Measurements from ENCODE around the gene SOX10. TPM values are rescaled to one million over a fixed set of nuclear protein-coding genes. Genes with fewer than 3 reads are reported as not detected.

SOX10 gene
- total and polyA plus RNA-seq, 5 donors, result 3.5 to 5.9 (median 4.9) TPM

DNA sequence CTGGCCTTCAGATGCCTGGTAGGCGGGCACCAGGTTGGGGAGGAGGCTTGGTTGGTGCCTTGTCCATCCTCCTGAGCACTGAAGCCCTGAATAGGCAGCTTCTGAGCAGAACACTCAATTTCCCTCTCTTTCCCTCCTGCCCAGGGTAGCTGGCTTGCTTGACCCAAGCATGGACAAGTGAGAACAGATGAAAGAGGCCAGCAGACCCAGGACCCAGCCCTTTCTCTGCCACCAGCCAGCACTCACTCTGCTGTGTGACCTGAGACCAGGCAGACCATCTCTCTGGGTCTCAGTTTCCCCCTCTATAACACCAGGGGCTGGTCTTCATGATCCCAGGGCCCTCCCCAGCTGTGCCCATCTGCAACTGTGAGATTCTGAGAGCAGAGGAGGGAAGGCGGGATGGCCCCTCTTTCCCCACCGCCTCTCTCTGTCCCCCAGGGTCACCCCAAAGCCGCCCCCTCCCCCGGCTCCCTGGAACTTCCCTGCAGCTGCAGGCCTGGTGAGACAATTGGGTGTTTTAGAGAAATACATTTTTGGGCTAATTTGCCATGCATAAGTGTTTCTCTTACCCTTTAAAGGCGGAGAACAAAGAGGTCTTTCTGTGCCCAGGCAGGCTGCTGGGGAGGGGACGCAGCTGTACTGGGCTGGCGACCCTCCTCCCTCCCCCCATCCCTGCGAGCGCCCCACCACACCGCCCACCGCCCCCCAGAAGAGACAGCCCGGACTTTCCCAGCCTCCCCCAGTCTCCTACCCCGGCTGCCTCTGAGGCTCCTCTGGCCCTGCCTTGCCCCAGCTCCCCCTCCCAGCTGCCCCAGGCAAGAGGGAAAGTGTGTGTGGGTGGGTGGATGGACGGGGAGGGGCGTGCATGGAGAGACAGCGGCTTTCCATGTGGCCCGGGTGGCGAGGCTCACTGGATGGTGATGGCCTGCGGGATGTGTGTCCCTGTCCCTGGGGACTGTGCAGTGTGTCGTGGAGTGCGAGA, 42.1 kb upstream of the SOX10 start:
- Histone ChIP-seq H3K9me3 (ENCODE audit: control insufficient read depth, low read length) (no peaks in the 10 kb centered on the region), H3K27me3 (ENCODE audit: control insufficient read depth, insufficient read depth) (no peaks in the 10 kb centered on the region), H3K27ac (ENCODE audit: low read length) (no peak overlapping the region), H3K4me1 (ENCODE audit: control insufficient read depth, insufficient read depth, low read length) (peaks cover 2% of the 10 kb centered on the region), H3K4me3 (ENCODE audit: low read length) (no peak overlapping the region)
- intact Hi-C loops (cut with DNase I), result no loop called here
- 81% methylated on average over 22 of the region's 22 CpGs for WGBS
- peak in 1 of 3 donors; percentile 25 for DNase-seq
- ATAC-seq, result peak; percentile 14 to 31

DNA sequence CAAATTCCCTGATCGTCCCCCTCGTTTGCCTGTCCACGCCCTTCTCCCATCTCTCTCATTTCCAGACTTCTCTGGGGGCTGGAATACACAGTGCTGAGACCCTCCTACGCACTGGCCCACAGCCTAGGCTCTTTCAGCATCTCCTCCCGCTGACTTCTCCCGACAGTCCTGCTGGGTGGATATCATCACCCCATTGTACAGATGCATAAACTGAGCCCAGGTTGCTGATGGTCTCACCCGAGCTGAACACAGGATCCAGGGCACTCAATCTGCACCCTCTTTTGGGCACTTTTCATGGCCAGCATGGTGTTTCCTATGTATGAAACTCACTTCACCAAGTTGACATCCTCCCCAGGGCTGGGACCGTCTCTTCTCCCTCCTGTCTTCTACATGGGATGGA, 41.2 kb upstream of the SOX10 start:
- no peaks in the 10 kb centered on the region for H3K27me3 ChIP-seq (ENCODE audit: control insufficient read depth, insufficient read depth)
- peaks cover 2% of the 10 kb centered on the region for H3K4me1 ChIP-seq (ENCODE audit: control insufficient read depth, insufficient read depth, low read length)
- WGBS, result 87% methylated on average over 8 of the region's 8 CpGs
- H3K27ac ChIP-seq (ENCODE audit: low read length), result no peak overlapping the region
- ATAC-seq (no peak), DNase-seq (no peak)
- H3K9me3 ChIP-seq (ENCODE audit: control insufficient read depth, low read length), result no peaks in the 10 kb centered on the region
- intact Hi-C loops (cut with DNase I), result no loop called here
- no peak overlapping the region for H3K4me3 ChIP-seq (ENCODE audit: low read length)

DNA sequence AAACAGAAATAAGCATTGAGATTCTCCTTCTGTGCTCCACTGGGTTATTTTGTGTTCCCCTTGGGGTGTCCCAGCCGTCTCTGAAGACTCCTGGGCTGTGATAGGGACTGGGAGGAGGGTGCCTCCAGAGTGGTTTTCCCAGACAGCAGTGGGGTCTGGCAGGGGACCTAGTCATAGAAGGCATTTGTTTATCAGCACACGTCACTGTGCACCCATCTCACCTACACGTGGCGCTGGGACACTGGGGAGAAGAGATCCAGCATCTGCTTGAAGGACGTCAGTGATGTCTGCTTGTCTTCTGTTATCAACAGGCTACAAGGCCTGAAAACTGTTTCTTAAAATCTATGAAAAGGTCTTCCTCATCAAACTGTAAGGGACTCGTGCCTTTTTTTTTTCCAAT, 38.7 kb upstream of the SOX10 start:
- Histone ChIP-seq H3K27ac (ENCODE audit: low read length) (no peak overlapping the region), H3K4me1 (ENCODE audit: control insufficient read depth, insufficient read depth, low read length) (peaks cover under 1% of the 10 kb centered on the region), H3K4me3 (ENCODE audit: low read length) (no peak overlapping the region), H3K9me3 (ENCODE audit: control insufficient read depth, low read length) (no peaks in the 10 kb centered on the region), H3K27me3 (ENCODE audit: control insufficient read depth, insufficient read depth) (no peaks in the 10 kb centered on the region)
- DNase-seq (no peak), ATAC-seq (no peak)
- WGBS, result 77% methylated on average over 6 of the region's 6 CpGs
- intact Hi-C loops (cut with DNase I), result no loop called here

- H3K9me3 ChIP-seq (ENCODE audit: control insufficient read depth, low read length), result no peaks in the 10 kb centered on the region
- no peaks in the 10 kb centered on the region for H3K27me3 ChIP-seq (ENCODE audit: control insufficient read depth, insufficient read depth)
- ATAC-seq, result no peak
- H3K27ac ChIP-seq (ENCODE audit: low read length), result no peak overlapping the region
- no peak overlapping the region for H3K4me3 ChIP-seq (ENCODE audit: low read length)
- WGBS, result 88% methylated on average over 6 of the region's 6 CpGs
- intact Hi-C loops (cut with DNase I), result no loop called here
- H3K4me1 ChIP-seq (ENCODE audit: control insufficient read depth, insufficient read depth, low read length), result peaks cover 11% of the 10 kb centered on the region
- no peak for DNase-seq
These were observed 36.9 kb upstream of the SOX10 start for GRCh38 chr22:38021206-38021605.

DNA sequence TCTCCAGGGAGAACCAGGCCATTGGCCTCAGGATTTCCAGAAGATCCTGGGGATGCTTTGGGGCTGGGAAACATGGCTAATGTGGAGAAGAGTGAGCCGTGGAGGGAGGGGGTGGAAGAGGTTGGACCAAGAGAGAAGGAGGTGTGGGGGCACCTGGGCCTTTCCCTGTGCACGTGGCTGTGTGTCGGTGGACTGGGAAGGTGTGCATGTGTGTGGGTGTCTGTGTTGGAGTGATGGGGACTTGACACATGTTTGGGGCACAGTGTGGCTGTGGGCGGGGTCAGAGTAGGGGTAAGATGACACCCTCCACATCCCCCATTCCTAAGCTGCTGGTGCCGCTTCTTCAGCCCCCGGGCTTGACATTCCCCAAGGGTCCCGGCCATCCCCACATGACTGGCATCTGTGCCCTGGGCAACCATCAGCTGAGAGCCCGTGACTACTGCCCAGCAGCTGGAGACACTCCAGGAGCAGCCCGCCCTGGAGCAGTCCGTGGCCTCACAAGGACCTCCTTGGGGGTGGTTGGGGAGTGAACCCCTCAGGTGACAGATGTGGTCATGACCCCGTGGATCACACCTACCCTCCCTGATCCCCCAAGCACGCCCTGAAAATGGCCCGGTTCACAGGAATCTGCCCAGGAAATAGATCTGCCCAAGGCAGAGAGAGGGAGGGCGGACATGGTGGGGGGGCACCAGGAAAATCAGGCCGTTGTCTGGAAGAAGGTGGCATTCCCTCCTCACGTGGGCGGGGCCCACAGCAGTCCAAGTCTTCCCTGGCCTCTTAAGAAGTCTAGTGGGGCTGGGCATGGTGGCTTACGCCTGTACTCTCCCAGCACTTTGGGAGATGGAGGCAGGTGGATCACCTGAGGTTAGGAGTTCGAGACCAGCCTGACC, 34.8 kb upstream of the SOX10 start:
- H3K27me3 ChIP-seq (ENCODE audit: control insufficient read depth, insufficient read depth), result no peaks in the 10 kb centered on the region
- H3K27ac ChIP-seq (ENCODE audit: low read length), result no peak overlapping the region
- DNase-seq (peak in 1 of 3 donors; percentile 53), ATAC-seq (no peak)
- WGBS, result 84% methylated on average over 19 of the region's 19 CpGs
- intact Hi-C loops (cut with DNase I), result no loop called here
- H3K4me1 ChIP-seq (ENCODE audit: control insufficient read depth, insufficient read depth, low read length), result peaks cover 11% of the 10 kb centered on the region
- no peak overlapping the region for H3K4me3 ChIP-seq (ENCODE audit: low read length)
- H3K9me3 ChIP-seq (ENCODE audit: control insufficient read depth, low read length), result no peaks in the 10 kb centered on the region

DNA sequence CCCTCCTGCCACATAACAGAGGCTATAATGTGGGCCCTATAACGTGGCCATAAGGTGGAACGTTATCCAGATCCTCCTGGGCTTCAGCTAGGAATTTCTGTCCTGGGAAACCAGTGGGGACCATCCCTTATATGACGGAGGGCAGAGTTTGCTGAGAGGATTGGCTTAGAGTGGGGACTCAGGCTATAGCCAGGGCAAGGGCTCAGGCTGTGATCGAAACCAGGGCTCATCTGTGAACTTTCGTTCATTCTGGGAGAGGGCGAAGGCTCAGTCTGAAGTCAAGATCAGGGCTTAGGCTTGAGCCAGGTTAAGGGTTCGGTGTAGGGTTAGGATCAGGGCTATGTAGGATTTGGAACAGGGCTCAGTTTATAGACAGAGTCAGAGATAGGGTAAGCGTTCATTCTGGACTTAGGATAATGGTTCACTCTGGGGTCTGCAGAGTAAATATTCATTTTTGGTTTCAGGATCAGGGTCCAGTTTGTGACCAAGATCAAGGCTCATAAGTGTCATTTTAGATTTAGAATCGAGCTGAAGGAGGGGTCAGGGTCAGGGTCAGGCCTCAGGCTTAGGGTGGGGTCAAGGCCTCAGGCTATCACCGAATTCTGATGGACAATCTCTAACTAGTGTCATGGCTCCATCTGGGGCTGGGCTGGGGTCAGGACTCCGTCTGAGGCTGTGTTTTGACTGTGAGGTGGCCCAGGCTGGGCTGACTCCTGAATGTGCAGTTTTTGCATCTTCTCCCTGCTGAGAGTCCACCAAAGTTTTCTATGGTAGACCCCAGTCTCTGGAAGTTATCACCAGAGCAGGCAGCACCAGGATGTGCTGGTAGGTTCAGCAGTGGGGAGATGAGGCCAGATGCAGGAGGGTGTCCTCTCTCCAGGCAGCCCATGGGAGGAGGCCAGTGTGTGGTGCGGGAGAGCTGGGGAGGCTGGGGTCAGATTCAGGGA, 33.9 kb upstream of the SOX10 start:
- H3K4me1 ChIP-seq (ENCODE audit: control insufficient read depth, insufficient read depth, low read length), result peaks cover 11% of the 10 kb centered on the region
- no peak for ATAC-seq
- no peak for DNase-seq
- no peaks in the 10 kb centered on the region for H3K27me3 ChIP-seq (ENCODE audit: control insufficient read depth, insufficient read depth)
- intact Hi-C loops (cut with DNase I), result no loop called here
- H3K27ac ChIP-seq (ENCODE audit: low read length), result peak overlapping the region; percentile 9
- H3K9me3 ChIP-seq (ENCODE audit: control insufficient read depth, low read length), result no peaks in the 10 kb centered on the region
- no peak overlapping the region for H3K4me3 ChIP-seq (ENCODE audit: low read length)
- 88% methylated on average over 12 of the region's 12 CpGs for WGBS

GRCh38 chr22:38017272-38017920, 33.0 kb upstream of the SOX10 start:
- intact Hi-C loops (cut with DNase I), result no loop called here
- ATAC-seq (peak; percentile 87 to 90), DNase-seq (peak; percentile 91 to 96 (median 96))
- Histone ChIP-seq H3K4me1 (ENCODE audit: control insufficient read depth, insufficient read depth, low read length) (peaks cover 11% of the 10 kb centered on the region), H3K4me3 (ENCODE audit: low read length) (no peak overlapping the region), H3K27me3 (ENCODE audit: control insufficient read depth, insufficient read depth) (no peaks in the 10 kb centered on the region), H3K9me3 (ENCODE audit: control insufficient read depth, low read length) (no peaks in the 10 kb centered on the region), H3K27ac (ENCODE audit: low read length) (peak overlapping the region; percentile 37)
- 37% methylated on average over 7 of the region's 7 CpGs for WGBS

GRCh38 chr22:38016182-38017151, 32.1 kb upstream of the SOX10 start:
- Histone ChIP-seq H3K27ac (ENCODE audit: low read length) (peak overlapping the region; percentile 37), H3K4me3 (ENCODE audit: low read length) (no peak overlapping the region), H3K27me3 (ENCODE audit: control insufficient read depth, insufficient read depth) (no peaks in the 10 kb centered on the region), H3K4me1 (ENCODE audit: control insufficient read depth, insufficient read depth, low read length) (peaks cover 11% of the 10 kb centered on the region), H3K9me3 (ENCODE audit: control insufficient read depth, low read length) (no peaks in the 10 kb centered on the region)
- ATAC-seq, result peak; percentile 71 to 72
- intact Hi-C loops (cut with DNase I), result no loop called here
- whole genome bisulfite sequencing, result 41% methylated on average over 33 of the region's 33 CpGs
- DNase-seq, result peak; percentile 73 to 90 (median 88)

DNA sequence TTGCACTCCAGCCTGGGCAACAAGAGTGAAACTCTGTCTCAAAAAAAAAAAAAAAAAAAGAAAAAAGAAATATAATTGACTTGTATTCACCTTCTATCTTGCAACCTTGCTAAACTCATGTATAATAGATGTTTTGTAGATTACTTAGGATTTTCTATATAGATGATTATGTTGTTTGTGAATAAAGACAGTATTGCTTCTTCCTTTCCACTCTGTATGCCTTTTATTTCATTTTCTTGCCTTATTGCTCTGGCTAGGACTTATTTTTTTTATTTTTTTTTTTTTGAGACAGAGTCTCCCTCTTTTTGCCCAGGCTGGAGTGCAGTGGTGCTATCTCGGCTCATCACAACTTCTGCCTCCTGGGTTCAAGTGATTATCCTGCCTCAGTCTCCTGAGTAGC, 29.7 kb upstream of the SOX10 start:
- no peak overlapping the region for H3K27ac ChIP-seq (ENCODE audit: low read length)
- H3K9me3 ChIP-seq (ENCODE audit: control insufficient read depth, low read length), result no peaks in the 10 kb centered on the region
- intact Hi-C loops (cut with DNase I), result no loop called here
- H3K27me3 ChIP-seq (ENCODE audit: control insufficient read depth, insufficient read depth), result no peaks in the 10 kb centered on the region
- ATAC-seq (no peak), DNase-seq (no peak)
- WGBS, result 97% methylated on average over 1 of the region's 1 CpG
- no peak overlapping the region for H3K4me3 ChIP-seq (ENCODE audit: low read length)
- peaks cover 11% of the 10 kb centered on the region for H3K4me1 ChIP-seq (ENCODE audit: control insufficient read depth, insufficient read depth, low read length)
